Measurements from ENCODE around the gene GNG12. TPM values are rescaled to one million over a fixed set of nuclear protein-coding genes. Genes with fewer than 3 reads are reported as not detected.

GNG12 gene
- total and polyA plus RNA-seq, 9 of the 15 experiments (the other 6 are each of a cell fraction or from before 2014, with no cell fraction given) = 2.6 to 6.0 (median 4.1) TPM

- TF ChIP-seq REST (IDR thresholded peaks at IDR 0.05; ENCODE audit: borderline replicate concordance) (no peak; the same call in 1 of the 2 replicates), REST (CRISPR knock-in tag; IDR thresholded peaks at IDR 0.05; ENCODE audit: low read depth) (no peak), ATF3 (IDR thresholded peaks at IDR 0.05) (no peak), ATF3 (CRISPR knock-in tag; conservative IDR thresholded peaks at IDR 0.05) (no peak), PRMT5 (CRISPR knock-in tag; IDR thresholded peaks at IDR 0.05) (no peak), GTF2F1 (IDR thresholded peaks at IDR 0.05; ENCODE audit: low read depth, low read length) (no peak), CBFA2T2 (conservative IDR thresholded peaks at IDR 0.05) (0 out of 2 replicates have a peak, but pooled peaks have one; percentile 67), PHB (CRISPR knock-in tag; IDR thresholded peaks at IDR 0.05) (no peak), MAFG (tag; conservative IDR thresholded peaks at IDR 0.05) (no peak), CREB3L1 (IDR thresholded peaks at IDR 0.05; ENCODE audit: borderline replicate concordance, low read depth) (no peak), KDM4B (IDR thresholded peaks at IDR 0.05; ENCODE audit: borderline replicate concordance in 2 of 2, low read depth in 1 of 2) (no peak), ZNF780A (CRISPR knock-in tag; IDR thresholded peaks at IDR 0.05) (no peak), MITF (IDR thresholded peaks at IDR 0.05) (no peak), ZNF165 (CRISPR knock-in tag; IDR thresholded peaks at IDR 0.05; ENCODE audit: borderline replicate concordance) (no peak), PREB (CRISPR knock-in tag; IDR thresholded peaks at IDR 0.05) (no peak)
Observed at GRCh38 chr1:67711158-67711854, 122.0 kb downstream of the GNG12 start (continued).

Data from K562 (cell line).